CD4-positive, alpha-beta T cell (primary cell): ENCODE data around the gene RERE. TPM values are rescaled to one million over a fixed set of nuclear protein-coding genes. Genes with fewer than 3 reads are reported as not detected.

Source experiments
- ATAC-seq: fragments of 200-7000 bp; cut with Tn5 transposase; one replicate; pipeline ENCODE4 v1.10.0; 2022; ENCODE audit warnings: mild to moderate bottlenecking; ENCODE audit not compliant: poor library complexity
- CTCF ChIA-PET: fragments of 350-600 bp; sonication (Branson Sonifier 250); formaldehyde crosslinking; loops from one replicate; lab custom pipeline; 2021; ENCODE audit warnings: antibody characterized with exemption, inconsistent platforms; lab: Charles Lee
- POLR2A ChIA-PET: fragments of 350-600 bp; sonication (Branson Sonifier 250); formaldehyde crosslinking; loops from one replicate; lab custom pipeline; 2021; ENCODE audit warnings: antibody characterized with exemption, inconsistent platforms; lab: Charles Lee
- DNase-seq, 14 experiments: peaks; one replicate each; pipeline ENCODE4 v3.0.0-alpha.2; 2013 to 2020; ENCODE audit warnings: mixed read lengths in 2 of 14
- H3K27ac ChIP-seq, 2 donors: one replicate each; pipeline versions ENCODE4 v1.5.1 to v1.7.0; 2013; ENCODE audit warnings: low read length in 2 of 2, low read depth in 1 of 2, mild to moderate bottlenecking in 1 of 2
- H3K27me3 ChIP-seq, 2 experiments: 1 replicate in 1 of 2; 2 replicates in 1 of 2; pipeline versions ENCODE4 v1.6.1 to v1.7.0; 2013; ENCODE audit warnings: low read length in 2 of 2, control low read depth in 1 of 2, mild to moderate bottlenecking in 1 of 2, moderate library complexity in 1 of 2; ENCODE audit not compliant: insufficient read depth in 2 of 2, control insufficient read depth in 1 of 2
- H3K36me3 ChIP-seq: one replicate; pipeline ENCODE4 v1.6.1; 2013; ENCODE audit warnings: low read length, control low read depth; ENCODE audit not compliant: insufficient read depth
- H3K4me1 ChIP-seq: one replicate; pipeline ENCODE4 v1.6.1; 2013; ENCODE audit warnings: low read length, control low read depth; ENCODE audit not compliant: insufficient read depth
- H3K4me3 ChIP-seq: one replicate; pipeline ENCODE4 v1.5.1; 2013; ENCODE audit warnings: mild to moderate bottlenecking, low read length, moderate library complexity
- H3K9me3 ChIP-seq, 2 experiments: 1 replicate in 1 of 2; 2 replicates in 1 of 2; pipeline versions ENCODE4 v1.6.1 to v1.7.0; 2013; ENCODE audit warnings: low read length in 2 of 2, mild to moderate bottlenecking in 2 of 2, control low read depth in 1 of 2, moderate library complexity in 1 of 2; ENCODE audit not compliant: control insufficient read depth in 1 of 2, insufficient read depth in 1 of 2
- H3K27ac Mint-ChIP-seq: one replicate; pipeline ENCODE4 v1.8.0; 2020; ENCODE audit warnings: mixed read lengths
- H3K27me3 Mint-ChIP-seq: one replicate; pipeline ENCODE4 v1.8.0; 2021; ENCODE audit warnings: mixed read lengths
- H3K36me3 Mint-ChIP-seq: one replicate; pipeline ENCODE4 v1.8.0; 2021; ENCODE audit warnings: low read depth, mixed read lengths
- H3K4me1 Mint-ChIP-seq: one replicate; pipeline ENCODE4 v1.8.0; 2021; ENCODE audit warnings: low read depth, mixed read lengths
- H3K4me3 Mint-ChIP-seq: one replicate; pipeline ENCODE4 v1.8.0; 2020; ENCODE audit warnings: mild to moderate bottlenecking, mixed read lengths
- H3K9me3 Mint-ChIP-seq: one replicate; pipeline ENCODE4 v1.8.0; 2020; ENCODE audit warnings: mixed read lengths
- CTCF ChIP-seq: fragments of 200-600 bp; IDR thresholded peaks from one replicate; pipeline ENCODE4 v1.8.0; 2022; ENCODE audit warnings: antibody characterized with exemption, mild to moderate bottlenecking
- intact Hi-C, 2 experiments: fragments of 100-400 bp; cut with DNase I in 1 of 2; cut with micrococcal nuclease in 1 of 2; formaldehyde crosslinking; loops; one replicate each; pipeline versions ENCODE4 v1.15.1 to v1.9.0; 2023 to 2025; cut with DNase I, micrococcal nuclease
- total RNA-seq, 174 experiments: library from RNA in 2 of 174; stranded (reverse) in 2 of 174; gene quantifications; one replicate each; pipeline ENCODE4 v1.2.3 and lab custom pipeline; 2021 to 2026

The RERE gene
- total RNA-seq, 2 experiments from 2014 or later = 78.4 to 84.0 TPM

GRCh38 chr1:8560035-8560434 lies 257.4 kb downstream of the RERE start:
- ATAC-seq (no peak), DNase-seq (no peak)
- ChIA-PET POLR2A (no interaction called here), CTCF (interaction anchor here (1.5 to 6.0 kb wide), 6 partner anchors 9 to 303 kb away, joined by 3 to 35 read pairs (median 10); no protein-coding TSS in a partner anchor)
- Histone ChIP-seq H3K36me3 (no peaks in the 10 kb centered on the region), H3K27ac (no peak overlapping the region), H3K4me1 (no peaks in the 10 kb centered on the region), H3K4me3 (no peak overlapping the region), H3K9me3 (no peaks in the 10 kb centered on the region), H3K27me3 (no peaks in the 10 kb centered on the region)
- intact Hi-C loops = no loop called here
- Mint-ChIP-seq H3K36me3 (no peaks in the 10 kb centered on the region), H3K27me3 (no peaks in the 10 kb centered on the region), H3K4me1 (peaks cover 10% of the 10 kb centered on the region), H3K27ac (no peak overlapping the region), H3K9me3 (no peaks in the 10 kb centered on the region), H3K4me3 (no peak overlapping the region)
- no peak for TF ChIP-seq CTCF

- POLR2A ChIA-PET = no interaction called here
Observed at GRCh38 chr1:8555582-8555981, 261.9 kb downstream of the RERE start.

GRCh38 chr1:8554956-8555534 lies 262.4 kb downstream of the RERE start:
- no peaks in the 10 kb centered on the region for H3K9me3 Mint-ChIP-seq
- Histone ChIP-seq H3K36me3 (peaks cover 3% of the 10 kb centered on the region), H3K27ac (no peak overlapping the region), H3K9me3 (no peaks in the 10 kb centered on the region), H3K27me3 (no peaks in the 10 kb centered on the region), H3K4me3 (no peak overlapping the region), H3K4me1 (peaks cover 8% of the 10 kb centered on the region)
- ChIA-PET CTCF (interaction anchor here (1.0 to 1.6 kb wide), 2 partner anchors 172 to 580 kb away, joined by 3 to 6 read pairs; no protein-coding TSS in a partner anchor), POLR2A (no interaction called here)
- intact Hi-C loops = no loop called here
- ATAC-seq = no peak
- H3K27ac Mint-ChIP-seq = no peak overlapping the region
- H3K27me3 Mint-ChIP-seq = no peaks in the 10 kb centered on the region
- TF ChIP-seq CTCF = no peak
- no peaks in the 10 kb centered on the region for H3K36me3 Mint-ChIP-seq
- peaks cover 26% of the 10 kb centered on the region for H3K4me1 Mint-ChIP-seq
- H3K4me3 Mint-ChIP-seq = no peak overlapping the region
- DNase-seq = no peak

More at GRCh38 chr1:8555582-8555981, 261.9 kb downstream of the RERE start:
- Histone ChIP-seq H3K4me3 (no peak overlapping the region), H3K9me3 (no peaks in the 10 kb centered on the region), H3K27me3 (no peaks in the 10 kb centered on the region), H3K27ac (no peak overlapping the region), H3K36me3 (peaks cover 3% of the 10 kb centered on the region), H3K4me1 (peaks cover 8% of the 10 kb centered on the region)
- ATAC-seq (no peak), DNase-seq (no peak)
- CTCF ChIA-PET = interaction anchor here (1.0 to 1.6 kb wide), 2 partner anchors 171 to 580 kb away, joined by 3 to 6 read pairs; no protein-coding TSS in a partner anchor
- H3K4me3 Mint-ChIP-seq = no peak overlapping the region
- no peaks in the 10 kb centered on the region for H3K27me3 Mint-ChIP-seq
- H3K4me1 Mint-ChIP-seq = peaks cover 26% of the 10 kb centered on the region
- intact Hi-C loops = no loop called here
- no peaks in the 10 kb centered on the region for H3K9me3 Mint-ChIP-seq
- TF ChIP-seq CTCF = no peak
- H3K27ac Mint-ChIP-seq = no peak overlapping the region
- H3K36me3 Mint-ChIP-seq = no peaks in the 10 kb centered on the region
